ENCODE results near the gene TES.
"Not testable (repeated sequence)": the region's sequence is repeated elsewhere in the genome, so short reads cannot be mapped to it uniquely, and the experiment has no call there.

TES gene

GRCh38 chr7:116222501-116222900 lies 12.2 kb downstream of the TES start:
- DNase-seq = no peak

- no peak for DNase-seq
These were observed 13.2 kb downstream of the TES start for GRCh38 chr7:116223588-116223987.

DNA sequence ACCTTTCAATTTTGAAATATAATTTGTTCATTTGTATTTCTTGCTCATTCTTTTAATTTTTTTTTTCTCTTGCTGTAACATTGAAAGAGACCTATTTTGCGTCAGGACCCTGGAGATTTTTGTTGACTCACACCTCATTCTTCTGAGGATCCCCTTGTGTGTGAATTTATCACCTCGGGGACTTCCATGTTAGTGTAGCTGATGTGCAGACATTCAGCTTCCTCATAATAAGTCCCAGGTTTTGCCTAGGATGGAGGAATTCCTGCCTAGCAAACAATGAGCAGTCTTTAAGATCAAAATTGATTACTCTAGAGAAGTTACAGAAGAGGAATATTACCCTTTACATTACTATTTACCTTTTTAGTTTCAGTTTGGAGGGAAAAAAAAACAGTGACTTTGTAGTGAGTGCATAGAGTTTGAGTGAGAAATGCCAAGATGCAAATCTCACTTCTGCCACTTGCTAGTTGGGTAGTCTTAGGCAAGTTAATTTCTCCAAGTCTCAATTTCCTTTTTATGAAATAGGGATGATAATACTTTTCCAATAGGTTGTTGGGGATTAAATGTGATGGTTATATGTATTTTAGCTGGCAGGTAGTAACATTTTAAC lies 14.3 kb downstream of the TES start:
- peak; percentile 33 for DNase-seq

DNA sequence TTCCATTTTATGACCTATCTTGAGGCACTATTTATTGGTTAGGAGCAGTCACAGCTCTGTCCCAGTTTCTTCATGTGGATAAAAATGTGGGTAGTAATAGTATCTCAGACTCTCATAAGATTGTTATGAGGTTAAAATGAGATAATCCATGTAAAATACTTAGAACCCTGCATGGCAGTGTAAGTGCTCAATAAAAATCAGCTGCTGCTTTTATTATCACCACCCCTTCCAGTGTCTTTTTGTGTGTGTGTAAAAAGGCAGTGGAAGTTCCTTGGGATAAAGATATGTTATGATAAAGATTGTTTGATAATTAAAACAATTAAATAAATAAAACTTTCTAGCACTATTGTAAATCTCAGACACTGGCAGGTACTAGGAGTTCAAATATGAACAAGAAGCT lies 15.5 kb downstream of the TES start:
- DNase-seq = no peak

DNA sequence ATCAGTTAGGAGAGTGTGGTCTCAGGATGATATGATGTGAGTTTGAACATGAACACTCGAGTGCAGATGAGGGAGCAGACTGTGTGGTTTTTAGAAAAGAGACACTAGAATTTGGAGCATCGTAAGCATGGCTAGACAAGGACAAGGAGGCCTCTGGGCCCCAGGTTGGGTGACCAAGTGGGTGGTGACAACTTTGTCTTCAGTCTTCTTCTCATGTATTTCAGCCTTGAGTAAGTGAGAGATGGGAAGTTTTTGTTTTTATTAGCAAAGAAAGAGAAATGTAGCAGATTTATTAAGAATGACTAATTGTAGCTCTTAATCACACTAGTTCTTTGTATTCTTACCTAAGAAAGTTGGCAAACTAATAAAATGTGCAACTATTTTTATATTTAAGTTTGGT lies 16.3 kb downstream of the TES start:
- no peak for DNase-seq

GRCh38 chr7:116227678-116228239 lies 17.4 kb downstream of the TES start:
- DNase-seq = peak; percentile 92

GRCh38 chr7:116228241-116228640 lies 17.9 kb downstream of the TES start:
- DNase-seq = peak; percentile 55

- DNase-seq = no peak
These were observed 19.0 kb downstream of the TES start for GRCh38 chr7:116229366-116229765.

DNA sequence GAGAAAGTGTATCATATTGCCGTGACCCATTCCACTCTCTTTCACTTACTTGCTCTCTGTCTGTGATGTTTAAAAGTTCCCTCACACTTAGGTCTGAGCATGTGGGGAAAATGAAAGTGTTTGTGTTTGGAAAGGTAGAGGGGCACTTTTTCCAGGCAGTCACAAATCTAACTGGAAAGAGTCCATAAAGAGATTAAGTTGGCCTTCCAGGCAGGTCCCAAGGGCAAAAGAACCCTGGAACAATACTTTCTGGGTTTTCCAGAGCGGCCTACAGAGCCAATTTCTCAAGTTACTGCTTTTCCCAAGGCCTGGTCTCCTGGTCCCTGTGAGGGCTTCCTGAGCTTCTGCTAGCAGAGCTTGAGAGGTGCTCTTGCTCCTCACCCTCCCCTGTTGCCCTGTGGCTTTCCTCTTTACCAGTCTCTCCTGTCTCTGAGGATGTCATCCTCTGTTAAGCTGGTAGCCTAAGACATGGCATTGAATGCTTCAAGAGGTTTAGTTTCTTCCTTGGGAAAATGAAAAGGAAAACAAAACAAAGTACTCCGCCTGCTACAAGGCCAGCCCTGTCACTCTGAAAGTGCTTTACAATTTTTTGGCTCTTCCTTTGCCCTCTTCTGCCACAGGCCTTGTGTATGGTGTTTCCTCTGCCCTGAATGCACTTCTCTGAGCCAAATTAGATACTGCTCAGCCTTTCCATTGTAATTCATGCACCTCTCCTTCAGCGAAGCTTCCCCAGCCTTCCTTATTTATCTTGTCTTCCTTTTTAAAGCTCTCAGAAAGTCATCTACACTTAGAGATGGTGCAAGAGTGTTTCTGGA lies 20.1 kb downstream of the TES start:
- DNase-seq = no peak

GRCh38 chr7:116231543-116231942 lies 21.2 kb downstream of the TES start:
- DNase-seq = no peak

DNA sequence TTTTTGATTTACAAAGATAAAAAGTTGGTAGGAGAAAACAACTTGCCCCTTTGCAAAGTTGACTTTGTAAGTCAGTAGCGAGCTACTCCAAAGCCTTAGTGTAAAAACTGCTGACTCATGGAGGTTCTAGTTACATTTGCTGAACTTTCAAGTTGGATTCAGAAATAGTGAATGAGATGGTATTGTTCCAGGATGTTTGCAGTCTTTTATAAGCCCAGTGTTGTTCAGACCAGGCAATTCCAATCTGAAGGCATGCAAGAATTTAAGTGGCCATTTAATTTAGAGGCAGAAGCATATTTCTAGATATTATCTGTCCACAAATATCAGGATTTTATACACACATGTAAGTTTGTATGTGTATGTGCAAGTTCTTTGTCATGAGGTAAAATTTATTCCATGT lies 21.6 kb downstream of the TES start:
- peak; percentile 64 for DNase-seq

DNA sequence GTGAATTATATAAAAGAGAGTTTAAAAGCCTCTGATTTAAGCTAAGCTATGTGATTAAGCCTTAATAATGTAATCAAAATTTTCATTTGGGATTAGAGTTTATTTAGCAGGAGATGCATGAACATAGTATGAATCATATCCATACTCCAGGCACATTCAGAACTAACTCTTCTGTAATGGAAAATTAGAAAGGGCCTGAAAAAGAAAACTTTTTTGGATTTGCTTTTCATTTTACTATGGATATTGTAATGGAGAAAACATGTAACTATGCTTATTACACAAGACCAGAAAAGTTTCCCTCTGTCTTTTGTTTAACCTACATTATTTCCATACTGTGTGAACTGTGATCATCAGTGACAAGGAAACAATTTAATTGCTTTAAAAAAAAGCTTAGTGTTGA lies 22.0 kb downstream of the TES start:
- peak; percentile 25 for DNase-seq

DNA sequence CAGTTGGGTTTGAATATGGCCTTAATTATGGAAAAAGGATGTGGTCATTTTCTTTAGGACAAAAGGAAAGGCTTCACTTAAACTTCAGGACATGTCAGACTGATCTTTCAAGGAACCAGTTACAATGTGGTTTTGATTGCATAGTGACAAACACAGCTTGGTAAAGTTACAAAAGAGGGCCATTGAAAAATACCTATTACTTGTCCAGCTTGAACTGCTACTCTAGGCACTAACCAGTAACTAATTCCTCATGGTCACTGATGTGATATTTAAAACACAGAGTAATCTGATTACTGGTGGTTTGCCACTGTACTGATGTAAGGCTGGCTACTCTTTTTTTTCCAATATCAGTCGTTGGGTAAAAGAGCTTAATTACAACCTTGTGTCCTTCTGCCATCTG lies 22.6 kb downstream of the TES start:
- peak; percentile 23 for DNase-seq

DNA sequence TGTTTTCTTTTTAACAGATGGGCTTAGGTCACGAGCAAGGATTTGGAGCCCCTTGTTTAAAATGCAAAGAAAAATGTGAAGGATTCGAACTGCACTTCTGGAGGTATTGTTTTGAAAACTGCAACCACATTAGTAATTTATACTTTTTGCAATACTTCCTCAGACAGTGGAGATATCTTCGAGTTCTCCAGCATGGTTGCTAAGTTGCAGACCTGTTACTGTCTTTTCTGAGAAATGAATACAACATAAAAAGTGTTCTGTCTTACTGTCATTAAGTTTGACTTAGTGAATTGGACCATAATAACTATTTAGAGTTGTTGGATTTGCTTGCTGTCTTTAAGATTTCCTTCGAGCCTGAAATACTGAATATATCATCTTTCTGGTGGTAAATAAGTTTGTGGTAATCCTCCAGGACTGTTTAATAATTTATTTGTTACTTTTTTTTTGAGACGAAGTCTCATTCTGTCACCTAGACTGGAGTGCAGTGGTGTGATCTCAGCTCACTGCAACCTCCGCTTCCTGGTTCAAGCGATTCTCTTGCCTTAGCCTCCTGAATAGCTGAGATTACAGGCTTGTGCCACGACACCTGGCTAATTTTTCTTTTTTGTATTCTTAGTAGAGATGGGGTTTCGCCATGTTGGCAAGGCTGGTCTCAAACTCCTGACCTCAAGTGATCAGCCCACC lies 24.3 kb downstream of the TES start:
- DNase-seq = no peak

- DNase-seq = no peak
These were observed 25.0 kb downstream of the TES start for GRCh38 chr7:116235380-116235779.

- peak; percentile 51 for DNase-seq
These were observed 25.8 kb downstream of the TES start for GRCh38 chr7:116236020-116236630.

DNA sequence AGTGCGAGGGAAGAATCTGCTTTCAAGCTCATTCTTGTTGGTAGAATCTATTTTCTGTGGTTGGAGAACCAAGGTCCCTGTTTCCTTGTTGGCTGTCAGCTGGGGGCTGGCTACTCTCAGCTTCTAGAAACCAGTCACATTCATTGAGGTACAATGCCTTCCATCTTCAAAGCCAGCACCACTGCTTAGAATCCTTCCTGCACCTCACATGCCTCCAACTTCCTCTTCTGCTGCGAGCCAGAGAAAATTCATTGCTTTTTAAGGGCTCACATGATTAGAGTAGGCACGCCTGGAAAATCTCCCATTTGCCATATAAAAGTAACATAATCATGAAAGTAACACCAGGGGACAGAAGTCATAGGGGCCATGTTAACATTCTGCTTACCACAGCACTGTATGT lies 28.7 kb downstream of the TES start:
- no peak for DNase-seq

GRCh38 chr7:116239434-116239833 lies 29.1 kb downstream of the TES start:
- DNase-seq = no peak

DNA sequence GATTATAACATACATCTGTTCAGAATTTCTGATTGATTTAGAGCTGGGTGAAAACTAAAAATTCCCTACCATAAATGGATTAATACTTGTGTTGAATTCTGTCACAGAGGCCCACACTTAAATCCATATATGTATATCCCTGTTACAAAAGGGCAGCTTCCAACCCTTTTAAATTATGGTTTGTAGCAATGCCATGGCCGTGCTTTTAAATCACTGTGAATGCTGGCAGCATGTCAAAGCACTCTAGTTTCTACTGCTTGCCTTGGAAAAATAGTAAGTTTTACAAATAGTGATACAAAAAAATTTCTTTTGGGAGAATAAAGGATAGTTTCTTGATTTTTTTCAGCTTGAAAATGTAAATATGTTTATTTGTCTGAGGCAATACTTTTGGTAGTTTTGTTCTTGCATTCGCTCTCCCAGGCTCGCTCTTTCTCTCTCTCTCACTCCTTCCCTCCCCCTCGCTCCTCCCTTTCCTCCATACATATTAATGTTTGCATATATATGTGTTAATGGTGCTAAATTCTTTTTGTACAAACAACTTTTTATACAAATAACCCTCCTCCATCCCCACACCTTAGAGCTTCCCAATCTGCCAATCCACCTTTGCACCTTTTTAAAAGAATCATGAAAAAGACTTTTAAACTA lies 29.8 kb downstream of the TES start:
- DNase-seq = peak; percentile 60

- DNase-seq = no peak
These were observed 31.0 kb downstream of the TES start for GRCh38 chr7:116241291-116241690.

DNA sequence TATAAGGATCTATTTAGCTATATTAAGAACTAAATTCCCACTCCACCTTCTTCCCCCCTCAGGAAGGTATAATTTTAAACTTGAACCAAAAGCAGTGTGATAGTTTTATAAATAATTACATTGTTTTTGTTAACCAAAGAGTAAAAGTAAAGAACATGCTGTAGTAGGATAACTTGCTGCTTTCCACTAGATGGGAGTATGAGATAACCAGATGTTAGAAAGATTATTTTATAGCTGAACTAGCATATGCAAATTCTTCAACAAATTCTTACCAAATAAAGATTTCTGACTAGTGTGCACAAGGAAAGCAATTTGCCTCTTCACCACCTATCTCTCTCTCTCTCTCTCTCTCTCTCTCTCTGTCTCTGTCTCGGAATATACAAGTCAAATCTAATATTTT lies 31.8 kb downstream of the TES start:
- peak; percentile 42 for DNase-seq

DNA sequence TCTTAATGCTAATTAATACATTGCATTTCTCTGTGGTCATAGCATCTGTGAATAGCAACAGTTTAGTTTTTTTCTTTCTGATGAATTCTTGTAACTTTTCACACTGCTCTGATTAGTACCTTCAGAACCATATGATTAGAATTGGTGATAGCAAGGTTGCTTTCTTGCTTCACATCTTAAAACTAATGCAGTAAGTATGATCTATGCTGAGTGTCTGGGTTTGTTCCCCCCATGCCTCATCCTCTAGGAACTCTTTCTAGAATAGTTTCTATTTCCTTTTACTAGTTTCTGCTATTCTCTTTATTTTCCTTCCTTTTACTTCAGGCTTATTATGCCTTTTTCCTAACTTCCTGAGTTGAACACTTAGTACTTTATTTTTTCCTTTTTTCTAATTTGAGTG lies 32.4 kb downstream of the TES start:
- peak; percentile 38 for DNase-seq

- DNase-seq = not testable (repeated sequence)
These were observed 34.5 kb downstream of the TES start for GRCh38 chr7:116244803-116245202.

Measured in fibroblast of skin of abdomen (primary cell).